ENCODE data around the gene CDPF1. TPM values are rescaled to one million over a fixed set of nuclear protein-coding genes. Genes with fewer than 3 reads are reported as not detected.

Gene CDPF1
- total and polyA plus RNA-seq, 2 of the 13 experiments (the other 11 are each of a cell fraction or from before 2014, with no cell fraction given), result 5.2 to 8.1 TPM

DNA sequence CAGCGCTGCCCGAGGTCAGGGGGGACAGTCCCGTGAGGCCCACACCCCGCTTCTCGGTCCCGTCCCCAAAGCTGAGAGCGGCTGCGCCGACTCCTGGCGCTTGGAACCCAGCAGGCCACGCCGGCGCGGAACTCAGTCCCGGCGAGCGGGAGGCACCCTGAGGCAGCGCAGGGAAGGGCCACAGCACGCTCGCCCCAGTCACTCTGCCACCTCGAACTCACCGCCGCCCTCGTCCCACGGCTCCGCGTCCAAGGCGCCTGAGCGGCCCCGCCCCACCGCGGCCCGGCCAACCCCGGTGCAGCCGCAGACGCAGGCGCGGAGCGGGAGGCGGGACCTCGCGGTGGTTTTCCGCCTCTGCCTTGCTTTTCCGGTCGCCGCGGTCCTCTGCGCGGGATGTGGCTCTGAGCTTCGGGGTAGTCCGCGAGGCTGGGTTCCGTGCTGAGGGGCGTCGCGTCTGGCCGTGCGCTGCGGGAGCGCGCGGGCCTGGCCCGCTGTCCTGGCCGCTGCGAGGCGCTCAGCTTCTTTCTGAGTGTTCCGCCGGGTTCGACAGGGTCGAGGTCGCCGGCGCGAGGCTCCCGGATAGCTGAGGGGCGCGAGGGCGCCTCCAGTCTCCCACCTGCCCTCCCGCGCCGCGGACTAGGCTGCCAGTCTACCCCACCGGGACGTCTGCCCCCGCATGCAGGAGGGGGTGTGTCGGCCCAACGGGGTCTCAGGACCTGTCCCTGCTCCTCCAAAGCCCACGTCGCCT is at the start of gene CDPF1 (continued):
- TF ChIP-seq ZNF597 (CRISPR knock-in tag; IDR thresholded peaks at IDR 0.05), result no peak
- TF ChIP-seq PREB (CRISPR knock-in tag; IDR thresholded peaks at IDR 0.05), result no peak; the same call in 1 of the 2 replicates
- TF ChIP-seq CREBL2 (CRISPR knock-in tag; IDR thresholded peaks at IDR 0.05; ENCODE audit: borderline replicate concordance), result no peak
- peak; percentile 31 for TF ChIP-seq TAF15 (IDR thresholded peaks at IDR 0.05; ENCODE audit: low read depth, low read length, poor library complexity, severe bottlenecking)
- TF ChIP-seq ZNF543 (CRISPR knock-in tag; IDR thresholded peaks at IDR 0.05), result peak; percentile 92
- TF ChIP-seq BATF2 (CRISPR knock-in tag; IDR thresholded peaks at IDR 0.05), result peak; percentile 69; the same call in 1 of the 2 replicates
- 0 out of 2 replicates have a peak, but pooled peaks have one; percentile 36 for TF ChIP-seq PAXIP1 (CRISPR knock-in tag; conservative IDR thresholded peaks at IDR 0.05)
- TF ChIP-seq STAG1 (CRISPR knock-in tag; IDR thresholded peaks at IDR 0.05), result peak; percentile 20; the same call in 1 of the 2 replicates
- 0 out of 2 replicates have a peak, but pooled peaks have one; percentile 34 for TF ChIP-seq CBX5 (CRISPR knock-in tag; IDR thresholded peaks at IDR 0.05; ENCODE audit: borderline replicate concordance)
- peak; percentile 21; the same call in 1 of the 2 replicates for TF ChIP-seq REL (CRISPR knock-in tag; conservative IDR thresholded peaks at IDR 0.05)
- no peak for TF ChIP-seq MAFK (conservative IDR thresholded peaks at IDR 0.05 in 1 of 2, IDR thresholded peaks at IDR 0.05 in 1 of 2; ENCODE audit: low read length in 2 of 2)
- peak; percentile 96 for TF ChIP-seq ZNF704 (CRISPR knock-in tag; IDR thresholded peaks at IDR 0.05; ENCODE audit: borderline replicate concordance)
- TF ChIP-seq ZNF780A (CRISPR knock-in tag; IDR thresholded peaks at IDR 0.05), result no peak; the same call in 1 of the 2 replicates
- TF ChIP-seq, protein P1, sequence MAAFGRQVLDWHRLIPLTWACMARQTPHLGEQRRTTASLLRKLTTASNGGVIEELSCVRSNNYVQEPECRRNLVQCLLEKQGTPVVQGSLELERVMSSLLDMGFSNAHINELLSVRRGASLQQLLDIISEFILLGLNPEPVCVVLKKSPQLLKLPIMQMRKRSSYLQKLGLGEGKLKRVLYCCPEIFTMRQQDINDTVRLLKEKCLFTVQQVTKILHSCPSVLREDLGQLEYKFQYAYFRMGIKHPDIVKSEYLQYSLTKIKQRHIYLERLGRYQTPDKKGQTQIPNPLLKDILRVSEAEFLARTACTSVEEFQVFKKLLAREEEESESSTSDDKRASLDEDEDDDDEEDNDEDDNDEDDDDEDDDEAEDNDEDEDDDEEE (CRISPR knock-in tag; IDR thresholded peaks at IDR 0.05), result peak; percentile 59; the same call in 1 of the 2 replicates
- TF ChIP-seq FOXA3 (CRISPR knock-in tag; IDR thresholded peaks at IDR 0.05), result peak; percentile 59
- TF ChIP-seq ZSCAN5A (CRISPR knock-in tag; IDR thresholded peaks at IDR 0.05; ENCODE audit: borderline replicate concordance), result peak; percentile 80; the same call in 1 of the 2 replicates

All from HepG2 (cell line).